ENCODE measurements around the gene ACSF3.
"Not testable (repeated sequence)": the region's sequence is repeated elsewhere in the genome, so short reads cannot be mapped to it uniquely, and the experiment has no call there.

ACSF3 gene

DNA sequence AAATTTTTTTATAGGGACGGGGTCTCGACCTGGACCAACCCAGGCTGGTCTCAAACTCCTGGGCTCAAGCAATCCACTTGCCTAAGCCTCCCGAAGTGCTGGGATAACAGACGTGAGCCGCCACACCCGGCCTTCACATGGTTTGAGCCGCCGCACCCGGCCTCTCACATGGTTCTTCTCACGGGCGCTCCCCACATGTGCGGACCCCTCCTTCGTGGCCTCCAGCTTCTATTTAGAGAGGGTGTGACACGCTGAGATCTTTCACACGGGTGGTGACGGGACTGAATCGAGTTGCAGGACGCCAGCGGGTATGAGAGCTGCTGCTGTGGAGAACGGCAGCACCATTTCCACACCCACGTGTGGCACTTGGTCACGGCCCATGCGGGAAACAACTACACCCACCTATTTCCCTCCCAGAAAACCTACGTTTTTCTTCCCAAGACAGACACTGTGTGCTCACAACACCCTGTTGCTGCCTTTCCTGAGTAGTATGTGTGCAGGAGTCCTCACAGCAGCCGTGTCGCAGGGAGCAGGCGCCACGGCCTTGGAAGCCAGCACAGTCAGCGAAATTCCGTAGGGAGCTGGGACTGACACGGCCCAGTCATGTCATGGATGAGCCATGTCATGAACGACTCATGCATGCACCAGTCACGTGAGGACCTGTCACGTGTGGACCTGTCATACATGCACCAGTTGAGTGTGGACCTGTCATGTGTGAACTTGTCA is 20.1 kb upstream of the ACSF3 start:
- no peak for DNase-seq (ENCODE audit: low read depth in 3 of 3)

DNA sequence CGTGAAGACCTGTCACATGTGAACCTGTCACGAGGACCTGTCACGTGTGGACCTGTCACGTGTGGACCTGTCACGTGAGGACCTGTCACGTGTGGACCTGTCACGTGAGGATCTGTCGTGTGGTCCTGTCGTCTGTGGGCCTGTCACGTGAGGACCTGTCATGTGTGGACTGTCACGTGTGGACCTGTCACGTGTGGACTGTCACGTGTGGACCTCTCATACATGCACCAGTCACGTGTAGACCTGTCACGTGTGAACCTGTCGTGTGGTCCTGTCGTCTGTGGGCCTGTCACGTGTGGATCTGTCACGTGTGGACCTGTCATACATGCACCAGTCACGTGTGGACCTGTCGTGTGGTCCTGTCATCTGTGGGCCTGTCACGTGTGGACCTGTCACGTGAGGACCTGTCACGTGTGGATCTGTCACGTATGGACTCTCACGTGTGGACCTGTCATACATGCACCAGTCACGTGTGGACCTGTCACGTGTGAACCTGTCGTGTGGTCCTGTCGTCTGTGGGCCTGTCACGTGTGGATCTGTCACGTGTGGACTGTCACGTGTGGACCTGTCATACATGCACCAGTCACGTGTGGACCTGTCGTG is 19.5 kb upstream of the ACSF3 start:
- DNase-seq (ENCODE audit: low read depth in 3 of 3) = not testable (repeated sequence)

DNA sequence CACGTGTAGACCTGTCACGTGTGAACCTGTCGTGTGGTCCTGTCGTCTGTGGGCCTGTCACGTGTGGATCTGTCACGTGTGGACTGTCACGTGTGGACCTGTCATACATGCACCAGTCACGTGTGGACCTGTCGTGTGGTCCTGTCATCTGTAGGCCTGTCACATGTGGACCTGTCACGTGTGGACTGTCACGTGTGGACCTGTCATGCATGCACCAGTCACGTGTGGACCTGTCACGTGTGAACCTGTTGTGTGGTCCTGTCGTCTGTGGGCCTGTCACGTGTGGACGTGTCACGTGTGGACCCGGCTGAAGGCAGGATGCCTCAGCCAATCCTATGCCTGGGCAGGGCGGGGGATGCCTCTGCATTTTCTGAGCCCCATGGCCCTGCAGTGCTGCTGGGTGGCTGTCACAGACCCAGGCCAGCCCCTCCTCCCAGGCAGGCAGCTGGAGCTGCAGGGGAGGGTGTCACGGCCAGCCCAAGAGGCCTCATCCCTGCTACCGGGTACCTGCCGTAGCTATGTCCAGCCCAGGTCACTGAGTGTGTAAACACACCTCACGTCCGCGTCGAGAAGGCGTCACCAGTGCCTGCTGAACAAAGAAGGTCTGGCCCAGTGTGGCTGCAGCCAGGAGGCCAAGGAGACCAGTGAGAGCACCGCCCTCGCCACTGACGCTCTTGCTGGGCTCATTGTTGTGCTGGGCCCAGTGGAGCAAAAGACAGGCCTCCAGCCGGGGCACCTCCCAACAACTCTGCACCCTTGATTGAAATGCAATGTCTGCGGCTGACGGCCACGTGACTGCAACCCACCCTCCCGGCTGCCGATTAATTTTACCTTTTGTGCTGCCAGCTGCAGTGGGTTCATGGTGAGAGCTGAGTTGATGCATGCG is 18.6 kb upstream of the ACSF3 start:
- DNase-seq (ENCODE audit: low read depth in 3 of 3) = no peak

DNA sequence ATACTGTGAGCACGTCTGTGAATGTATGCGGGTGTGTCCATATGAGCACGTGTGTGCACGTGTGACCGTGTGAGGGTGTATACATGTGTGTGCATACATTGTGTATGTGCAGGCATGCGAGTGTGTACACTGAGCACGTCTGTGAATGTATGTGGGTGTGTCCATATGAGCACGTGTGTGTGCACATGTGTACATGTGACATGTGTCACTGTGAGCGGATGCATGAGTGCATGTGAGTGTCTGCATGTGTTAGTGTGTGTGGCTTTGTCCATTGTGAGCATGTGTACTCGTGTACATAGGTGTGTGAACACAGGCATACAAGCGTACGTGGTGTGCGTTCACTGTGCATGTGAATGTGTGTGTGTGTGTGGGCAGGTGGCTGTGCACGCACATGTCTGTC is 17.5 kb upstream of the ACSF3 start:
- no peak for DNase-seq (ENCODE audit: low read depth in 3 of 3)

DNA sequence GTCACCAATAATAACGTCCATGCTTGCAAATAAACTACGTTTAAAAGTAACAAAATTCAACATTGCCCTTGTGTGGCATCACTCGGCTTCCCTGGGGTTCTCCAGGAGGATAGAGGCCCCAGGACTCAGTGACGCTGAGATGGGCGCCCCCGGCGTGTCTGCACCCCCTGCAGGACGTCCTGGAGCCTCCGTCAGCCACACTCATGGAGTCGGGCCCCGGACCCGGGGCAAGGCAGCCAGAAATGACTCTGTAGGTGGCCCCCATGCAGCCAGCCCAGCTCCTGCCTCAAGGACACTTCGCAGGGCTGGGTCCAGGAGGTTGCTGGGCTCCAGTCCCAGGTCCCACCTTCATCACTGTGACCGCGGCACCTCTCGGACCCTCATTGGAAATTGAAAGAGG is 16.6 kb upstream of the ACSF3 start:
- no peak for DNase-seq (ENCODE audit: low read depth in 3 of 3)

DNA sequence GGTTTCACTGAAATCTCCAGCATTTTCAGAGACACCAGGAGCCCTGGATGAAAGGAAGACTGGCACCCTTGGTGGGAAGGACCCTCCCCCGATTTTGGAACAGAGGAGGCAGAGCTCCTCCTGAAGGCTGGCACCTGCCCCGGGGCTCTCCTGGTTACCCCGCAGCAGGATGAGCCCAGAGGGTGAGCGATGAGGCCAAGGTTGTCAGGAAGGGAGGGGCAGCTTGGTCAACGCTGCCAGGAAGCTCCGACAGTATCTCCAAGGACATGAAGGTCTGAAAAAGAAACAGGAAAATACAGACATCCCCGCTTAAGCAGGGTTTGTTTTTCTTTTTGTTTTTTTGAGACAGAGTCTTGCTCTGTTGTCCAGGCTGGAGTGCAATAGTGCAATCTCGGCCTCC is 15.5 kb upstream of the ACSF3 start:
- no peak for DNase-seq (ENCODE audit: low read depth in 3 of 3)

DNA sequence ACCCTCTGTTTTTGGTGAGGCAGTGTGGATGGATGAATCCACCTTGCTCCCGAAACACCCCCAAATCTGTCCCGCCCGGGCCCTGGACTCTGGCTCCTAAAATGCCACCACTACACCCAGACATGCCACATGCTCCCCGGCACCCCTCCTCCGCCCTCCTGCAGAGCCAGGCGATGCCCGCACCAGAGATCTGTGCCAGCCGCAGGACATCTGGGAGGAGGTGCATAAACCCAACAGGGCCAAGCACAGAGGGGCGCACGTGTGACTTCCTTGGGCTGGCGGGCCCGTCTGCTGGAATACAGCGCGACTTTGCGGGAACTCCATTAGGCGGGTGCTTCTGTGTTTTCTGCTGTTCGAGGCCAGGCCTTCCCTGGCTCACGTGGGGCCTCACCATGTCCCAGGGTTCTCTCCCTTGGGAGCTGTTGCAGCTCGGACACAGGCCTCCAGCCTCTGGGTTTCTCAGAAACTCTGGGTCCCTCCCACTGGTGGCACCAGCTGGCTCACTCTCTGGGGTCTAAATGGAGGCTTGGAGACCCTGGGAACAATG is 14.1 kb upstream of the ACSF3 start:
- no peak for DNase-seq (ENCODE audit: low read depth in 3 of 3)

DNA sequence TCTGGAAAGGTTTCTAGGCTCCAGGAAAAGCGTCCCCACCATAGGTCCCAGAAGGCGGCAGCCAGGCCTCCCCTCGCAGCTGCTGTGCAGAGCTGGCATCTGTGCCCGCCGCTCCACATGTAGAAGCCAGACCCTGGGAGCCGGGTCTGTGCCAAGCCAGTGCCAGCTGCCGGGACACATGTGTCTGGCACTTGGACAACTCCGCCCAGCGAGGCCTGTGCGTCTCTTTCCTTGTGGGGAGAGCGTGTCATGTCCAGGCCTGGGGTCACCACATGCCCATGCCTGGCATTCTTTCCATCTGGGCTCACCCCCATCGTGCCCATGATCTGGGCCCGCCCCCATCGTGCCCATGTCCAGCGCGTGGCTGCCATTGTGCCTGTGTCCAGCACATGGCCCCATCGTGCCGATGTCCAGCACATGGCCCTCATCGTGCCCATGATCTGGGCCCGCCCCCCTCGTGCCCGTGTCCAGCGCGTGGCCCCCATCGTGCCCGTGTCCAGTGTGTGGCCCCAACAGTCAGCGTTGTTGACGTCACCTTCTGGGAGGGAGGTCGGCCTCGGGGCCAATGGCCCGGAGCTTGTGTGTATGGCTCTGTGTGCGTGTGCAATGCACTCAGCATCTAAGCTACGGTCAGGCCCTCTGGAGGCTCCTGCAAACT is 13.3 kb upstream of the ACSF3 start:
- no peak for DNase-seq (ENCODE audit: low read depth in 3 of 3)

DNA sequence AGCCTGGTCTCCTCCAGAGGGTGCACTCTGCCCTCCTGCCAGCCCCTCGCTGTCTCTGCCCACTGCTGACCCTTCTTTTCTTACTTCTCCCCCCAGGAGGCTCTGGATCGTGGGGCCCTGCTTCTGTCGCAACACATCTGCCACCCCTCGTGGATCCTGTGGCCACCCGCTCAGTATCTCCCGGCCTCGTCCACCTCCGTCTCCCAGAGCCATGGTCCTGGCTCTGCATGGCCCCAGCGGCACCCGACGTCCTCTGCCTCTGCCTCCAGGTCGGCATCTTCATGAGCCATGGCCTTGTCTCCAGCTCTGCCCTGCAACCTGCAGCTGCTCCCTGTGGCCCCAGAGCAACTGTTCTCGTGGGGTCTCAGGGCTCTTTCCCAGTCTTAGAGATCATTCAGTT is 12.1 kb upstream of the ACSF3 start:
- DNase-seq (ENCODE audit: low read depth in 3 of 3) = no peak

DNA sequence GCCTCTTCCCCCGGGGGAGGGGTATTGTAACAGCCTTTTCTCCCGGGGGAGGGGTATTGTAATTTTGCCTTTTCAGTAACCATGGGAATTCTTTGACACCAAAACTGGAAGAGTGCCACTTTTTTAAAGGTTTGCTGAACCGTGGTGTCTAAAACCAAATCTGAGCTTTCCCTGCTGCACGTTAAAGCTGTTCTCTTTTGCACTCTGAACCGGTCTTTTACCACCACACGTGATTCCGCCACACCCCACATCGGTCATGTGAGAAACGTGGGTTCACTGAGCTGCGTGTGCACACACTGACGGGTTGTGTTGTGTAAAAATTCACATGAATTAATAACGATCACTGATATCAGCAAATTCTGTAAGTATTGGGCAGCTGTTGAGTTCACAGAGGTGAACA is 9.2 kb upstream of the ACSF3 start:
- no peak for DNase-seq (ENCODE audit: low read depth in 3 of 3)

DNA sequence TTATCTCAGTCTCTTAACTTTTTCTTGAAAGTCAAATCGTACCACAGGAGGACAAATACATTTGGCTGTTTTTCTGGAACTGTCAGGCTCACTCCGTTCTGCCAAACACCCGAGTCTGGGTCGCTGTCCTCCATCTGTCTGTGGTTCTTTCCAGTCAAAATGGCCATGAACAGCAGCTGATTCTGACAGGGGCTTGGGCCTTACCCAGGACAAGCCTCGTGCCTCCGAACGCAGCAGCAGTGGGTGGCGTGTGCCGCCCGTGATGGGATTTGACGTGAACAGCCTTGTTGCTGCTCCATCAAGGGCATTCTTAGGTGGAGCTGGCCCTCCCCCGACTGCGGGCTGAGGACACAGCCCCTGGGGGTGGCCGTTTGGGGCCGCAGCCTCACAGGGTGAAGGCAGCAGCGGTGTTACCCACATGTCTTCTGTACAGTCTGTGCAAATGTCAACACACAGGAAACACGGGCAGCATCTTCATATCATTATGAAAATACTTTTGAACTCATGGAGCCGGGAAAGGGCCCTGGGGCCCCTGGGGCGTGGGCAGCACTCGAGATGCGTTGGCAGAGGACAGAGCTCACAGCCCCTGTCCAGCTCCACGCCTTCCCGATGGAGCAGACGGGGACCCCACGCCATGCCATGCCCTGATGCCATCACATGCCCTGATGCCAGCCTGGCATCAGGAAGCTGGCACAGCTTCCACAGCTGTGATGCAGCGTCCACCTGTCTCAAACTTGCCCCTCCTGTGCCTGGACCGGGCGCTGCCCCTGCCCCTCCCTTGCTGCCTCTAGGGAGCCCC is 8.6 kb upstream of the ACSF3 start:
- DNase-seq (ENCODE audit: low read depth in 3 of 3) = no peak

DNA sequence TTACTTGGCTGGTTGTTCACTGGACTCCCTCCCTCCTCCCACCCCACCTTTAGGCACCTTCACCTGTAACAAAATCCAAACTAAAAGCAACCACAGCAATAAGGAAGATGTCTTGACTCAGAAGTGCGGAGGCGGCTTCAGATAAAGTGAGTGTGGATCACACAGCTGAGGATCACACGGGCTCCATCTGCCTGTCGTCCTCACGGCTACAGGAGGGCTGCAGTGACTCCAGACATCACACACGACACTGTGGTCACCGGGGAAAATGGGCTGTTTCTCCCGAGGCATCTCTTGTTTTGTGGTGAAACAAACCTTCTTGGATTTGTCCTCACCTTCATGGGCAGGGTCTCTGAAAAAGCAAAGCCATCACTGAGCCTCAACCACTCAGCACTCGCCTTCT is 7.9 kb upstream of the ACSF3 start:
- no peak for DNase-seq (ENCODE audit: low read depth in 3 of 3)

DNA sequence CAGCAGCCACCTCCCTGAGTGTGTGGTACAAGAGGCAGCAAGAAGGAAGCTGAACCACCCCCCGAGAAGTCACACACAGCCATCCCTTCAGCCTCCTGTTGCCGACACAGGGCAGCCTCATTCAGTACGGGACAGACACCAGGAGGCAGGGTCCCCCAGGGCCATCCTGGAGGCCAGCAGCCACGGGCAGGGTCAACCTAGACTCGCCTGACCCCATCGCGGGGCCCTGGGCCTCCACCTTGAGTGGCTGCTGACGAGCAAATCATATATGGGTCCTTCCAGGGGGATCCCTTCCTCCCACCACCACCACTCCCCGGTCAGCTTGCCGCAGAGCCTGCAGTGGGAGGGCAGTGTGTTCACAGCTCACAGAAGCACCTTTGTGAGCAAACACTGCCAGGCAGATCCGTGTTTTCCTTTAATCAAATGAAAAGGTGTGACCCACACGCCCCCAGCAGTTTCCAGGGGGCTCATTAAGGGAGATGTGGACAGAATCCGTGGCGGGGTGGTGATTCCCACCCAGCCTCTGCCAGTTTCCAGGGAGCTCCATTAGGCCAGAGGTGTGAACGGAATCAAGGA is 5.6 kb upstream of the ACSF3 start:
- DNase-seq (ENCODE audit: low read depth in 3 of 3) = no peak

DNA sequence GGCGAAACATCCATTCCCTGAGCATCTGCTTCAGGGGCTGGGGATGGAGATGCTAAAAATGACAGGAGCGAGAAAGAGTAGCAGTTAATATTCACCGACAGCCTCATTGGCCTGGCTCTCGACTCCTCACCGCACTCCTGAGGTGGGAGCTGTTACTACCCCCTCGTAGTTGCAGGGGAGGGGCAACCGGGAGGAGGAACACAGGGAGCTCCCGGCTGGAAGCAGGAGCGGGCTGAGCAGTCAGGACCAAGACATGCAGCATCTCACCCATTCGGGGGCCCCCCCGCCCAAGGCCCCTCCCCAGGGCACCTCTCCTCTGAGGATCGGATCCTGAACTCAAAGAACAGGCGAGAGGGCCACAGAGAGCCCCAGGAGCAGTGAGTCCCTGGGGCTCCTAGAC is 4.5 kb upstream of the ACSF3 start:
- no peak for DNase-seq (ENCODE audit: low read depth in 3 of 3)

DNA sequence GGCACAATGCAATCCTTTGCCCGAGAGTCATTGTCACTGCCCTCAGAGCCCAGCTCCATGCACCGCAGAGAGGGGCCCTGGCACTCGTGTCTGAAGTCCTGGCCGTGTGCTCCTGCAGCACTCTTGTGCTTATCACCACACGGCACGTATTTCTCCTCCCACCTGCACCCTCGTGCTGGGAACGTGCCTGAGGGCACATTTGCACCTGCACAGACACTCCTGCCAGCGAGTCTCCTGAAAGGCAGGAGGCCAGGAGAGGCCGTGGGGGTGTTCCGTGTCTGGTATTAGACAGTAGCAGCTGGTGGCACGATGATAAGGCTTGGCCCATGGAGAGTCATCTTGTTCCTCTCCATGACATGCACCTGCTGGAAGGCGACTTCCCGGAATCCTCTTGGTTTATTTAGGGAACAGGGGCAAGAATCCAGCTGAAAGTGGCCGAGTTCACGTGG is 3.4 kb upstream of the ACSF3 start:
- DNase-seq (ENCODE audit: low read depth in 3 of 3) = no peak

DNA sequence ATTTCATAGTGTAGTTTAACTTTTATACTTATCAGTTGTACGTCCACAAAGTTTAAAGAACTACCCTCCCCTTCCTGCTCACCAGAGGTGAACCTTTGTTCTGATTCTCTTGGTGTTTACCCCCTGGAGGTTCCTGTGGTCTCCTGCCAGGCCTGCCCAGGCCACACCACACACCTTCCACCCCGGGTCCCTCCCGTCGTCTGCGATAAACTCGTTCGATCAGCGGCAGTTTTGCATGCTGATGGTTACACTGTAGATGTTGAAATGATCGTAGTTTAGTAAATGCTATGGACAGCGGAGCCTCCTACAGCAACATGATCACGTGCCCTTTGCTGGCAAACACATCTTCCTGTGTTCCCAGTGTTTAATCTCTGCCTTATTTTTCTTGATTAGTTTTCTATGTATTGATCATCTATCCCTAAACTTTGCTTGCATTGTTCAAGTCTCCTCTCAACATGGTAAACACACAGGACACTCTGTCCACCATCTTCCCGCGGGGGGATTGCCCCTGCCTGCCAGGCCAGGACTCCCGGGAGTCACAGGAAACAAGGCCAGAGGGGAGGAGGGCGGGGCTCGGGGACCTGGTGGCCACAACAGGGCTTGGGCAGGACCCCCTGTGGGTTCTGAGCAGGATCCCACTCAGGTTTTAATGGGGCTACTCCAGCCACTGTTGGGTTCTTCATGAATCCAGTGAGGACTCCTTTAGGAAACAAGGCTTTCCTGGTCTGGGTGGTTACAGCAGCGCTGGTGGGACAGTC is 2.8 kb upstream of the ACSF3 start:
- no peak for DNase-seq (ENCODE audit: low read depth in 3 of 3)

DNA sequence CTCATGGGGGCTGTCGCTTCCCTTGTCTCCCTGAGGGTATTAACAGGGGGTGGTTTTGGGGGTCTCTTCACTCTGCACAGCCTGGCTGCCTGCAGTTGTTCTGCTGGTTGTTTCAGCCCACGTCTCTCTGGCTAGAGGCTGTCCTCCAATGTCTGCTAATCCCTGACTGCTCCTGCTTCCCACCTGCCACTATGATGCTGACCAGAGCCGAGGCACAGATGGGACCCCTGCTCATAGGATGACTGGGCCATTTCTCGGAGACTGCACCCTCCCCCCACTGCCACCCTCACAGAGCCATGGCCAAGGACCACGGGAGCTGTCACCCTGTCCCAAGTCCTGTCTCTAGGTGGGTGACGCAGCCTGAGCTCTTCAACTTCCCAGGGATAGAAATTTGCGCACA is 1.6 kb upstream of the ACSF3 start:
- DNase-seq (ENCODE audit: low read depth in 3 of 3) = no peak

DNA sequence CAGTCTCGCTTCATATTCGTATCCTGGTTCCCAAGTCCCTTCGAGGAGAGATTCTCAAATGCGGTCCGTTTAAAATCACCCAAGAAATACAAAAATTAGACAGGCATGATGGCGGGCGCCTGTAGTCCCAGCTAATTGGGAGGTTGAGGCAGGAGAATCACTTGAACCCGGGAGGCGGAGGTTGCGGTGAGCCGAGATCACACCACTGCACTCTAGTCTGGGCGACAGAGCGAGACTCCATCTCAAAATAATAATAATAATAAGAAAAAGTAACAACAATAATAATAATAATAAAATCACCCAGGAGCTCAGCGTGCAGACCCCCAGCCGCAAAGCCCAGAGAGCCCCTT is 425 bp upstream of the ACSF3 start:
- DNase-seq (ENCODE audit: low read depth in 3 of 3) = not testable (repeated sequence)

DNA sequence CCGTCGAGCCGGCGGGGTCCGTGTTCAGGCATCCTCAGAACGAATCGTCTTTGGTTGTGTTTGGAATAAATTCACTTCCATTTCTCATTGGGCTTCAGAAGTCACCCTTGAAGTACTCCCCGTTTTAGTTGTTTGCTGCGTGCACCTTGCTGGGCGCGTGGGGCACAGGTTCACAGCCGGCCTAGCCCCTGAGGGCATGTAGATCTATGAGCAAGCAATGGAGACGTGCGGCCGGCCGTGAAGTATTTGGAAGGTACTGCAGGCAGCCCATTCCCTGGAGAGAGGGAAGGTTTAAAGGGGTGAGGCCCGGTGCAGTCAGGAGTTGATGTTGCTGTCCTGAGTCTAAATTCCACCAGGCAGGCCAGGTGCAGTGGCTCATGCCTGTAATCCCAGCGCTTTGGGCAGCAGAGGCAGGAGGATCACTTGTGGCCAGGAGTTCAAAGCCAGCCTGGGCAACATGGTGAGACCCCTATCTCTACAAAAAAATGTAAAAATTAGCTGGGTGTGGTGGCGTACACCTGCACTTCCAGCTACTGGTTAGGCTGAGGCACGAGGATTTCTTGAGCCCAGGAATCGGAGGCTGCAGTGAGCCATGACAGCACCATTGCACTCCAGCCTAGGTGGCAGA is 714 bp downstream of the ACSF3 start:
- no peak for DNase-seq (ENCODE audit: low read depth in 3 of 3)

DNA sequence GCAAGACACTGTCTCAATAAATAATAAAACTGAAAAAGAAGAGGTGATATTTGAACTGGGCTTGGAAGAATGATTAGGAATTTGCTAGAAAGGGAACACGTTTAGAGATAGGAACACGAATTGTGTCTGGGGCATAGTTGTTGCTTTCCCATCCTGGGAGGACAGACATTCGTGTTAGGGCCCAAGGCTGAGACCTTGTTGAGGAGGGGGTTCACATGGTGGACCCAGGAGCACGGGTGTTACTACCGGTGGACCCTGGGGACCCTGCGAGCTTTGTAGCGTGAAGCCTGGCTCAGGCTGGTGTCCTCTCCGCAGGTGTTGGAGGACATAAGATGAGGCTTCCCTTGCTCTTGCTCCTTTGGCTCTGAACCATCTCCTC is 1.2 kb downstream of the ACSF3 start:
- DNase-seq (ENCODE audit: low read depth in 3 of 3) = no peak
